ENCODE measurements around the gene SGCG.
"Not testable (repeated sequence)": the region's sequence is repeated elsewhere in the genome, so short reads cannot be mapped to it uniquely, and the experiment has no call there.

The SGCG gene

DNA sequence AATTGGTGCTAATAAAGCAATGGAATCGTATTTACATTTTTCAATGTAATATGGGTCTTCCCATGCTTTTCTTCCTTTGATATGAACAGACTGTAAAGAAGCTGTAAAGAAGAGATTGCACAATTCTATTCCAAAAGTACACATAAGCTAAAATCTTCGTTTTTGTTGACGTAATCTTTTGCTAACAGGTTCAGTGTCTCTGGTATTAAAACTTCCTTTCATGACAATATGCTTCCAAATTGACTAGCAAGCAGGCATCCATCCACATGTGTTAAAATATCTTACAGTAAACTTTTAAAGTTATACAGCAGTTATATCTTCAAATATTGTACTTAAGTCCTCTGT, 19.3 kb upstream of the SGCG start:
- peaks cover 10% of the 10 kb centered on the region for H3K27me3 Mint-ChIP-seq
- no peak overlapping the region for H3K4me3 Mint-ChIP-seq
- no peaks in the 10 kb centered on the region for H3K9me3 Mint-ChIP-seq
- ATAC-seq (ENCODE audit: low read depth) (no peak), DNase-seq (ENCODE audit: low spot score in 2 of 2) (no peak)
- peaks cover 3% of the 10 kb centered on the region for H3K4me1 Mint-ChIP-seq
- H3K36me3 Mint-ChIP-seq = no peaks in the 10 kb centered on the region
- no peak overlapping the region for H3K27ac Mint-ChIP-seq

DNA sequence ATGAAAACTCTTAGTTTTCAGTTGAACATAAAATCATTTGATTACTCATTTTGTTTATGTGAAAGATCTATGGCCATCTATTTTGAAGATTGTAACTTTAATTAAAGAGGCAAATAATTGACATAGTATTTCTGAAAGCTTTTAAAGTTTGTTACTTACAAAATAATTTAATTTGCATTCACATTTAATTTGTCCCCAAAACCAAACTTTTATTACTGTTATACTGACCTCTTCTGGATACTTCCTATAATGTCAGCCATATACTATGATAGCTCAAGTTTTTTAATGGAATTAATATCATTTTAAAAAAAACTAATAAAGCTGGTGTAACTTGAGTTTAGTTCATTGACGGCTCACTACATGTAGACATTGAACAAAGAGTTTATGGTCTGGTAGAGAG, 4.9 kb upstream of the SGCG start:
- Mint-ChIP-seq H3K4me3 (no peak overlapping the region), H3K27ac (no peak overlapping the region), H3K36me3 (no peaks in the 10 kb centered on the region), H3K9me3 (peaks cover 4% of the 10 kb centered on the region), H3K4me1 (no peaks in the 10 kb centered on the region), H3K27me3 (peaks cover 6% of the 10 kb centered on the region)
- ATAC-seq (ENCODE audit: low read depth) (no peak), DNase-seq (ENCODE audit: low spot score in 2 of 2) (no peak)

- ATAC-seq (ENCODE audit: low read depth) = no peak
- no peak overlapping the region for H3K27ac Mint-ChIP-seq
- H3K36me3 Mint-ChIP-seq = no peaks in the 10 kb centered on the region
- no peak for DNase-seq (ENCODE audit: low spot score in 2 of 2)
- no peaks in the 10 kb centered on the region for H3K4me1 Mint-ChIP-seq
- no peaks in the 10 kb centered on the region for H3K9me3 Mint-ChIP-seq
- H3K27me3 Mint-ChIP-seq = peaks cover 6% of the 10 kb centered on the region
- no peak overlapping the region for H3K4me3 Mint-ChIP-seq
Observed at GRCh38 chr13:23182142-23182541, 1.4 kb downstream of the SGCG start.

DNA sequence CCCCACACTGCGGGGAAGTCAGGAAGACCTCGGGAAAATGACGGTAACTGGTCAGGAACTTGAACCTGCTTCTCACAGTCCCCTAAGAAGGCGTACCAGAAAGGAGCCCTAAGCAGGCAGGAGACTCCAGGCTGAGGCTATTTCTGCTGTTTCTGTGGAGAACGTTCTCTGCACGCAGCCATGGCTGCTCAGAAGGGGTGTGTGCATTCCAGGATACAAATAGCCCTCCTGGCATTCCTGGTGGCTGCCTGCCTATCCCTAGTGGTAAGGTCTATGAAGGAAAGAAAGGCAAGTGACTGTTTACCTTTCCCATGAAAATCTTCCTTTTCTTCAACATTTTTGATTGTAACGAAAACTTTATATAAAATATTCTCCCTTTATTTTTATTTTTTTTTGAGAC, 2.5 kb downstream of the SGCG start:
- DNase-seq (ENCODE audit: low spot score in 2 of 2) = no peak
- H3K9me3 Mint-ChIP-seq = no peaks in the 10 kb centered on the region
- H3K4me3 Mint-ChIP-seq = no peak overlapping the region
- no peaks in the 10 kb centered on the region for H3K4me1 Mint-ChIP-seq
- H3K36me3 Mint-ChIP-seq = no peaks in the 10 kb centered on the region
- no peak for ATAC-seq (ENCODE audit: low read depth)
- H3K27me3 Mint-ChIP-seq = peaks cover 3% of the 10 kb centered on the region
- no peak overlapping the region for H3K27ac Mint-ChIP-seq

- ATAC-seq (ENCODE audit: low read depth) (no peak), DNase-seq (ENCODE audit: low spot score in 2 of 2) (no peak)
- Mint-ChIP-seq H3K36me3 (no peaks in the 10 kb centered on the region), H3K4me1 (no peaks in the 10 kb centered on the region), H3K27ac (no peak overlapping the region), H3K9me3 (no peaks in the 10 kb centered on the region), H3K27me3 (peaks cover 2% of the 10 kb centered on the region), H3K4me3 (no peak overlapping the region)
Observed at GRCh38 chr13:23185542-23185941, 4.8 kb downstream of the SGCG start.

DNA sequence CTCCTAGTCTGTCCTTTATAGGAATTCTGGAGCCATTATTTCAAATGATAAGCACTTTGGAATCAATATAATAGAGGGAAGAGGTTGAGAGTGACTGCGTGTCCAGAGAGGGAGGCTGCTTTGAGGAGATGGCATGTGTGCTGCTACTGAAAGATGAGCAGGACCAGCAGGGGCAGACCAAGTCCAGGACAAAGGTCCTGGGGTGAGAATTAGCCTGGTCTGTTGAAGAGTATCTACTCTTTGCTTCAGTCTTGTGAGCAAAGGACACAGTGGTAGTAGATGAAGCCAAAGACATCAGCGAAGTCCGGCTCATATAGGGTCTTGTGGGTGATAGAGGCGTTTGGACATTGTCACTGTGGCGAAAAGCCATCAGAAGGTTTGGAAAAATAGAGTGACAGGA, 21.1 kb downstream of the SGCG start:
- DNase-seq (ENCODE audit: low spot score in 2 of 2) (no peak), ATAC-seq (ENCODE audit: low read depth) (no peak)
- Mint-ChIP-seq H3K27me3 (peaks cover 5% of the 10 kb centered on the region), H3K4me1 (no peaks in the 10 kb centered on the region), H3K4me3 (no peak overlapping the region), H3K36me3 (no peaks in the 10 kb centered on the region), H3K9me3 (no peaks in the 10 kb centered on the region), H3K27ac (no peak overlapping the region)

- no peaks in the 10 kb centered on the region for H3K4me1 Mint-ChIP-seq
- H3K36me3 Mint-ChIP-seq = no peaks in the 10 kb centered on the region
- DNase-seq (ENCODE audit: low spot score in 2 of 2) (no peak), ATAC-seq (ENCODE audit: low read depth) (no peak)
- no peak overlapping the region for H3K27ac Mint-ChIP-seq
- peaks cover 4% of the 10 kb centered on the region for H3K27me3 Mint-ChIP-seq
- no peak overlapping the region for H3K4me3 Mint-ChIP-seq
- H3K9me3 Mint-ChIP-seq = no peaks in the 10 kb centered on the region
Observed at GRCh38 chr13:23202383-23202782, 21.6 kb downstream of the SGCG start.

GRCh38 chr13:23203516-23203915, 22.7 kb downstream of the SGCG start:
- no peaks in the 10 kb centered on the region for H3K9me3 Mint-ChIP-seq
- H3K27me3 Mint-ChIP-seq = peaks cover 4% of the 10 kb centered on the region
- no peak overlapping the region for H3K4me3 Mint-ChIP-seq
- no peak for ATAC-seq (ENCODE audit: low read depth)
- no peaks in the 10 kb centered on the region for H3K4me1 Mint-ChIP-seq
- no peak overlapping the region for H3K27ac Mint-ChIP-seq
- no peaks in the 10 kb centered on the region for H3K36me3 Mint-ChIP-seq
- DNase-seq (ENCODE audit: low spot score in 2 of 2) = no peak

- Mint-ChIP-seq H3K4me3 (no peak overlapping the region), H3K36me3 (no peaks in the 10 kb centered on the region), H3K9me3 (no peaks in the 10 kb centered on the region), H3K27me3 (peaks cover 4% of the 10 kb centered on the region), H3K4me1 (no peaks in the 10 kb centered on the region), H3K27ac (no peak overlapping the region)
- ATAC-seq (ENCODE audit: low read depth) (no peak), DNase-seq (ENCODE audit: low spot score in 2 of 2) (no peak)
Observed at GRCh38 chr13:23205807-23206206, 25.0 kb downstream of the SGCG start.

DNA sequence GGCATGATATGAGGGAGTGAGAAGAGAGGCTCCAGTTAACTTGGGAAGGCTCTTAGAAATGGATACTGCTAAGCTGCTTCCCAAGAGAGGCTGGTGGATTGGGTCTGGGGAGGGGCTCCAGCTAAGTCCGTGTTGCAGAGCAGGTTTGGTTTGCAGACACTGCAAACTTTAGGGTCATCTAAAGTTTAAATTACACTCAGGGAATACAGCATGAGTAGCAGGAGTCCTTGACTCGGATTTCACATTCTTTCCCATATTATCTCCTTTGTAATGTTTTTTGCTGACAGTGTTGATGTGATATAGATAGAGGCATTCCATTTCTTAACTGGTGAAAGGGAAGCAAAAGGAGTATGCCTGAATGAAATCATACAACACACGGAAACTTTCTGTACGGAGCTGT, 31.9 kb downstream of the SGCG start:
- Mint-ChIP-seq H3K36me3 (no peaks in the 10 kb centered on the region), H3K9me3 (peaks cover 10% of the 10 kb centered on the region), H3K4me3 (no peak overlapping the region), H3K27me3 (no peaks in the 10 kb centered on the region), H3K4me1 (no peaks in the 10 kb centered on the region), H3K27ac (no peak overlapping the region)
- ATAC-seq (ENCODE audit: low read depth) = no peak
- no peak for DNase-seq (ENCODE audit: low spot score in 2 of 2)

GRCh38 chr13:23231241-23231640, 50.5 kb downstream of the SGCG start:
- peaks cover 7% of the 10 kb centered on the region for H3K27me3 Mint-ChIP-seq
- H3K36me3 Mint-ChIP-seq = no peaks in the 10 kb centered on the region
- DNase-seq (ENCODE audit: low spot score in 2 of 2) (no peak), ATAC-seq (ENCODE audit: low read depth) (no peak)
- H3K4me1 Mint-ChIP-seq = no peaks in the 10 kb centered on the region
- H3K4me3 Mint-ChIP-seq = no peak overlapping the region
- no peak overlapping the region for H3K27ac Mint-ChIP-seq
- peaks cover 2% of the 10 kb centered on the region for H3K9me3 Mint-ChIP-seq

GRCh38 chr13:23235994-23236393, 55.2 kb downstream of the SGCG start:
- Mint-ChIP-seq H3K36me3 (no peaks in the 10 kb centered on the region), H3K27ac (no peak overlapping the region), H3K27me3 (peaks cover 4% of the 10 kb centered on the region), H3K4me3 (no peak overlapping the region), H3K4me1 (no peaks in the 10 kb centered on the region), H3K9me3 (peaks cover 2% of the 10 kb centered on the region)
- DNase-seq (ENCODE audit: low spot score in 2 of 2) (no peak), ATAC-seq (ENCODE audit: low read depth) (no peak)

DNA sequence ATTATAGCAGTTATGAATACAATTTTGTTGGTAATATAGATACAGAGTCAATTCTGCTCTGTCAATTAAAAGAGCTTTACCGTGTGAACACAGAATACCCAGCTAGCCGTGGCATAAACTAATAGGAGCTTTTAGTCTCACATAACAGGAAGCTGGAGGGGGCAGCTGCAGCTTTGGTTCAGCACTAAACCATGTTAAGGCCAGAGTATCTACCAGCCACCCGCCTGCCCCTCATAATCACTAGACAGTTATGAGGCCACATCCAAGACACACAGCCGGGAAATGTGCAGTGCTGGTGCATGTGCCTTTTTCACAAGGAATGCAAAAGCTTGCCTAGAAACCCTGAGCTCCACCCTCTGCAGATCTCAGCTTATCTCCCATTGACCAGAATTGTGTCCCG, 62.3 kb downstream of the SGCG start:
- Mint-ChIP-seq H3K27me3 (peaks cover 4% of the 10 kb centered on the region), H3K4me3 (no peak overlapping the region), H3K4me1 (no peaks in the 10 kb centered on the region), H3K36me3 (no peaks in the 10 kb centered on the region), H3K9me3 (peaks cover 1% of the 10 kb centered on the region), H3K27ac (no peak overlapping the region)
- no peak for ATAC-seq (ENCODE audit: low read depth)
- no peak for DNase-seq (ENCODE audit: low spot score in 2 of 2)

DNA sequence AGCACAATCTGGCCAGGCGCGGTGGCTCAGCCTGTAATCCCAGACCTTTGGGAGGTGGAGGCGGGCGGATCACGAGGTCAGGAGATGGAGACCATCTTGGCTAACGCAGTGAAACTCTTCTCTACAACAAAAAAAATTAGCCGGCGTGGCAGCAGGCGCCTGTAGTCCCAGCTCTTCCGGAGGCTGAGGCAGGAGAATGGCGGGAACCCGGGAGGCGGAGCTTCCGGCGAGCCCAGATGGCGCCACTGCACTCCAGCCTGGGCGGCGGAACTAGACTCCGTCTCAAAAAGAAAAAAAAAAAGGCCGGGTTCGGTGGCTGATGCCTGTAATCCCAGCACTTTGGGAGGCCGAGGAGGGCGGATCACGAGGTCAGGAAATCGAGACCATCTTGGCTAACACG, 67.6 kb downstream of the SGCG start:
- not testable (repeated sequence) for ATAC-seq (ENCODE audit: low read depth)

GRCh38 chr13:23254506-23254905, 73.7 kb downstream of the SGCG start:
- Mint-ChIP-seq H3K27ac (no peak overlapping the region), H3K27me3 (peaks cover 2% of the 10 kb centered on the region), H3K36me3 (no peaks in the 10 kb centered on the region), H3K9me3 (no peaks in the 10 kb centered on the region), H3K4me3 (no peak overlapping the region), H3K4me1 (no peaks in the 10 kb centered on the region)
- no peak for ATAC-seq (ENCODE audit: low read depth)
- DNase-seq (ENCODE audit: low spot score in 2 of 2) = no peak

More for the DNA sequence above, 67.6 kb downstream of the SGCG start:
- H3K27ac Mint-ChIP-seq; H3K4me1 Mint-ChIP-seq; H3K4me3 Mint-ChIP-seq; H3K36me3 Mint-ChIP-seq; DNase-seq (ENCODE audit: low spot score in 2 of 2); H3K9me3 Mint-ChIP-seq; H3K27me3 Mint-ChIP-seq: not testable (repeated sequence)

GRCh38 chr13:23267571-23267970, 86.8 kb downstream of the SGCG start:
- ATAC-seq (ENCODE audit: low read depth) (no peak), DNase-seq (ENCODE audit: low spot score in 2 of 2) (no peak)
- no peaks in the 10 kb centered on the region for H3K36me3 Mint-ChIP-seq
- peaks cover 2% of the 10 kb centered on the region for H3K9me3 Mint-ChIP-seq
- no peak overlapping the region for H3K4me3 Mint-ChIP-seq
- H3K4me1 Mint-ChIP-seq = no peaks in the 10 kb centered on the region
- H3K27me3 Mint-ChIP-seq = peaks cover 1% of the 10 kb centered on the region
- H3K27ac Mint-ChIP-seq = no peak overlapping the region
